Measurements from ENCODE around the gene CDH23. TPM values are rescaled to one million over a fixed set of nuclear protein-coding genes. Genes with fewer than 3 reads are reported as not detected.

Gene CDH23
- total and polyA plus RNA-seq, 9 of the 15 experiments (the other 6 are each of a cell fraction or from before 2014, with no cell fraction given), result 0.18 to 1.2 (median 0.47) TPM

- no peak; the same call in 1 of the 2 replicates for TF ChIP-seq ARID4B (CRISPR knock-in tag; IDR thresholded peaks at IDR 0.05)
- TF ChIP-seq KDM2B (CRISPR knock-in tag; IDR thresholded peaks at IDR 0.05), result peak; percentile 84; the same call in 1 of the 2 replicates
- TF ChIP-seq CREB3L1 (IDR thresholded peaks at IDR 0.05; ENCODE audit: borderline replicate concordance, low read depth), result peak; percentile 78
- peak; percentile 49 for TF ChIP-seq POU5F1 (IDR thresholded peaks at IDR 0.05; ENCODE audit: borderline replicate concordance, low read depth, low read length, partially characterized antibody)
- TF ChIP-seq TRIM28 (IDR thresholded peaks at IDR 0.05), result peak; percentile 51
- peak; percentile 2 for TF ChIP-seq CHD4 (IDR thresholded peaks at IDR 0.05; ENCODE audit: insufficient read depth, insufficient replicate concordance, low read depth, low read length, poor library complexity, severe bottlenecking)
- TF ChIP-seq SUPT5H (IDR thresholded peaks at IDR 0.05), result peak; percentile 57
- peak; percentile 94 for TF ChIP-seq MAX (CRISPR knock-in tag; IDR thresholded peaks at IDR 0.05)
- peak; percentile 36; the same call in 1 of the 2 replicates for TF ChIP-seq ZNF324 (CRISPR knock-in tag; IDR thresholded peaks at IDR 0.05)
- 0 out of 2 replicates have a peak, but pooled peaks have one; percentile 40 for TF ChIP-seq TARDBP (IDR thresholded peaks at IDR 0.05)
- TF ChIP-seq NCOA1 (IDR thresholded peaks at IDR 0.05; ENCODE audit: low read depth), result peak; percentile 80
- peak; percentile 96 for TF ChIP-seq CEBPG (CRISPR knock-in tag; IDR thresholded peaks at IDR 0.05)
- TF ChIP-seq CEBPG (tag; conservative IDR thresholded peaks at IDR 0.05 in 1 of 2, IDR thresholded peaks at IDR 0.05 in 1 of 2), result peak; percentile 80 to 87
- no peak for TF ChIP-seq POLR3G (IDR thresholded peaks at IDR 0.05; ENCODE audit: extremely low read depth, insufficient read length, insufficient replicate concordance)
- peak; percentile 73 for TF ChIP-seq SMAD3 (CRISPR knock-in tag; conservative IDR thresholded peaks at IDR 0.05)
- no peak for TF ChIP-seq HMGXB4 (CRISPR knock-in tag; IDR thresholded peaks at IDR 0.05)
- TF ChIP-seq LARP7 (IDR thresholded peaks at IDR 0.05), result no peak; the same call in 1 of the 2 replicates
- no peak for TF ChIP-seq CSDE1 (IDR thresholded peaks at IDR 0.05)
- TF ChIP-seq HLTF (IDR thresholded peaks at IDR 0.05), result no peak
- peak; percentile 83; the same call in 1 of the 2 replicates for TF ChIP-seq KLF6 (CRISPR knock-in tag; IDR thresholded peaks at IDR 0.05; ENCODE audit: borderline replicate concordance)
- no peak for TF ChIP-seq SMAD2 (IDR thresholded peaks at IDR 0.05; ENCODE audit: low read depth, low read length)
- TF ChIP-seq CREBBP (IDR thresholded peaks at IDR 0.05; ENCODE audit: low read depth, low read length), result no peak
Observed at GRCh38 chr10:71860243-71861029, 463.7 kb downstream of the CDH23 start (continued).
